ENCODE results near the gene SLC6A9. TPM values are rescaled to one million over a fixed set of nuclear protein-coding genes. Genes with fewer than 3 reads are reported as not detected.

The SLC6A9 gene
- total RNA-seq, 1 donor, result 11.7 TPM

GRCh38 chr1:43963890-43964289, 67.4 kb downstream of the SLC6A9 start:
- TF ChIP-seq, protein P1, sequence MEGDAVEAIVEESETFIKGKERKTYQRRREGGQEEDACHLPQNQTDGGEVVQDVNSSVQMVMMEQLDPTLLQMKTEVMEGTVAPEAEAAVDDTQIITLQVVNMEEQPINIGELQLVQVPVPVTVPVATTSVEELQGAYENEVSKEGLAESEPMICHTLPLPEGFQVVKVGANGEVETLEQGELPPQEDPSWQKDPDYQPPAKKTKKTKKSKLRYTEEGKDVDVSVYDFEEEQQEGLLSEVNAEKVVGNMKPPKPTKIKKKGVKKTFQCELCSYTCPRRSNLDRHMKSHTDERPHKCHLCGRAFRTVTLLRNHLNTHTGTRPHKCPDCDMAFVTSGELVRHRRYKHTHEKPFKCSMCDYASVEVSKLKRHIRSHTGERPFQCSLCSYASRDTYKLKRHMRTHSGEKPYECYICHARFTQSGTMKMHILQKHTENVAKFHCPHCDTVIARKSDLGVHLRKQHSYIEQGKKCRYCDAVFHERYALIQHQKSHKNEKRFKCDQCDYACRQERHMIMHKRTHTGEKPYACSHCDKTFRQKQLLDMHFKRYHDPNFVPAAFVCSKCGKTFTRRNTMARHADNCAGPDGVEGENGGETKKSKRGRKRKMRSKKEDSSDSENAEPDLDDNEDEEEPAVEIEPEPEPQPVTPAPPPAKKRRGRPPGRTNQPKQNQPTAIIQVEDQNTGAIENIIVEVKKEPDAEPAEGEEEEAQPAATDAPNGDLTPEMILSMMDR (IDR thresholded peaks at IDR 0.05; ENCODE audit: insufficient read depth, low read depth, low read length), result no peak

DNA sequence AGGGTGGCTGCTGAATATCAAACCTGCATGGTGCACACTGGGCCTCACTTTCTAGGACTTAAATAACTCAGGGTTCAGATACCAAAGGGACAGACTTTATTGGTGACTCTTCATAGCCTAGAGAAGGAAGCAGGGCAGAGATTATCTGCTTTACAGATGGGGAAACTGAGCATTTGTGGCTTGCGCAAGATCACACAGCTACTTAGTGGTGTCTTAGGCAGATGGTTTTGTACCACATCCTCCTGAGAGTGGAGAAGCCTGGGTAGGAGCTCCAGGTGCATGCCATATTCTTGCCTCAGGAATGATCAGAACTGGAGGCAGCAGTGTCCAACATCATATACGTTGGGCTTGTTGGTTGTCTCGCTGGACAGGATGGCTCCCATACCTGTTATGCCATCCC, 68.3 kb downstream of the SLC6A9 start:
- H3K4me3 ChIP-seq (ENCODE audit: low read depth, low read length), result no peak overlapping the region
- DNase-seq (ENCODE audit: low read depth), result no peak
- TF ChIP-seq, protein P1 (IDR thresholded peaks at IDR 0.05; ENCODE audit: insufficient read depth, low read depth, low read length), result no peak

More at GRCh38 chr1:43963890-43964289, 67.4 kb downstream of the SLC6A9 start:
- H3K4me3 ChIP-seq (ENCODE audit: low read depth, low read length), result no peak overlapping the region
- no peak for DNase-seq (ENCODE audit: low read depth)

GRCh38 chr1:43962324-43962723, 68.9 kb downstream of the SLC6A9 start:
- no peak for DNase-seq (ENCODE audit: low read depth)
- H3K4me3 ChIP-seq (ENCODE audit: low read depth, low read length), result no peak overlapping the region
- TF ChIP-seq, protein P1 (IDR thresholded peaks at IDR 0.05; ENCODE audit: insufficient read depth, low read depth, low read length), result no peak

DNA sequence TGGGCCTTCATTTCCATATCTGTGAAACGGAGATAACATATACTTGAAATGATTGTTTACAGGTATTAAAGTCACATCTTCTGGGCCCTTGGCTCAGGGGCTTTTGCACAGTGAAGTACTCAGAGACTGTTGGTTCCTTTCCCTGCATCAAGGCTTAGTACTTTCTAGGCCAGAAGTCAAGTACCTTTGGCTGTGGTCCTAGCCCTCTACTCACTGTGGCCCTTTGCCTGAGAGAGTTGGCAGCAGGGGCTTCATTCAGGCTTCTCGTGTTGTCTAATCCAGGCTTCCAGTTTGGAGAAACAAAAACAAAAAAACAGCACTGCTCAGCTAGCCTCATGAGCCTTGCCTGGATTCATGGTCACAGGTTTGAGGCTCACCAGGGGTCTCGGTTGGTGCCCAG, 69.6 kb downstream of the SLC6A9 start:
- H3K4me3 ChIP-seq (ENCODE audit: low read depth, low read length), result no peak overlapping the region
- no peak for DNase-seq (ENCODE audit: low read depth)
- TF ChIP-seq, protein P1 (IDR thresholded peaks at IDR 0.05; ENCODE audit: insufficient read depth, low read depth, low read length), result no peak

- no peak for DNase-seq (ENCODE audit: low read depth)
- no peak overlapping the region for H3K4me3 ChIP-seq (ENCODE audit: low read depth, low read length)
- TF ChIP-seq, protein P1 (IDR thresholded peaks at IDR 0.05; ENCODE audit: insufficient read depth, low read depth, low read length), result no peak
These were observed 70.5 kb downstream of the SLC6A9 start for GRCh38 chr1:43960798-43961197.

GRCh38 chr1:43958351-43959255, 72.7 kb downstream of the SLC6A9 start:
- TF ChIP-seq, protein P1 (IDR thresholded peaks at IDR 0.05; ENCODE audit: insufficient read depth, low read depth, low read length), result no peak
- DNase-seq (ENCODE audit: low read depth), result no peak
- H3K4me3 ChIP-seq (ENCODE audit: low read depth, low read length), result no peak overlapping the region
